ENCODE measurements around the gene CCDC60. TPM values are rescaled to one million over a fixed set of nuclear protein-coding genes. Genes with fewer than 3 reads are reported as not detected.

Gene CCDC60
- total RNA-seq, 4 donors from 2014 or later, result not detected

GRCh38 chr12:119409043-119409442 lies 74.5 kb downstream of the CCDC60 start:
- no peaks in the 10 kb centered on the region for H3K27me3 ChIP-seq
- no peaks in the 10 kb centered on the region for H3K9me3 ChIP-seq
- H3K4me3 ChIP-seq, result no peak overlapping the region
- no peaks in the 10 kb centered on the region for H3K36me3 ChIP-seq
- WGBS, result 75% methylated on average over 4 of the region's 4 CpGs
- H3K4me1 ChIP-seq, result peaks cover 11 to 54% (median 30%) of the 10 kb centered on the region in 4 donors
- intact Hi-C loops (cut with DNase I), result loop anchor here (2.0 kb wide), 1 partner anchor 80 kb away; no protein-coding TSS in a partner anchor
- DNase-seq (ENCODE audit: extremely low spot score), result no peak
- peak overlapping the region in 2 of 4 donors; percentile 38 to 45 for H3K27ac ChIP-seq (replicated peaks in 1 of 4)
- TF ChIP-seq, protein P1, sequence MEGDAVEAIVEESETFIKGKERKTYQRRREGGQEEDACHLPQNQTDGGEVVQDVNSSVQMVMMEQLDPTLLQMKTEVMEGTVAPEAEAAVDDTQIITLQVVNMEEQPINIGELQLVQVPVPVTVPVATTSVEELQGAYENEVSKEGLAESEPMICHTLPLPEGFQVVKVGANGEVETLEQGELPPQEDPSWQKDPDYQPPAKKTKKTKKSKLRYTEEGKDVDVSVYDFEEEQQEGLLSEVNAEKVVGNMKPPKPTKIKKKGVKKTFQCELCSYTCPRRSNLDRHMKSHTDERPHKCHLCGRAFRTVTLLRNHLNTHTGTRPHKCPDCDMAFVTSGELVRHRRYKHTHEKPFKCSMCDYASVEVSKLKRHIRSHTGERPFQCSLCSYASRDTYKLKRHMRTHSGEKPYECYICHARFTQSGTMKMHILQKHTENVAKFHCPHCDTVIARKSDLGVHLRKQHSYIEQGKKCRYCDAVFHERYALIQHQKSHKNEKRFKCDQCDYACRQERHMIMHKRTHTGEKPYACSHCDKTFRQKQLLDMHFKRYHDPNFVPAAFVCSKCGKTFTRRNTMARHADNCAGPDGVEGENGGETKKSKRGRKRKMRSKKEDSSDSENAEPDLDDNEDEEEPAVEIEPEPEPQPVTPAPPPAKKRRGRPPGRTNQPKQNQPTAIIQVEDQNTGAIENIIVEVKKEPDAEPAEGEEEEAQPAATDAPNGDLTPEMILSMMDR (IDR thresholded peaks at IDR 0.05), result no peak
- TF ChIP-seq POLR2A (IDR thresholded peaks at IDR 0.05; ENCODE audit: low read depth) (no peak), EP300 (IDR thresholded peaks at IDR 0.05) (no peak), POLR2AphosphoS5 (IDR thresholded peaks at IDR 0.05) (no peak)

DNA sequence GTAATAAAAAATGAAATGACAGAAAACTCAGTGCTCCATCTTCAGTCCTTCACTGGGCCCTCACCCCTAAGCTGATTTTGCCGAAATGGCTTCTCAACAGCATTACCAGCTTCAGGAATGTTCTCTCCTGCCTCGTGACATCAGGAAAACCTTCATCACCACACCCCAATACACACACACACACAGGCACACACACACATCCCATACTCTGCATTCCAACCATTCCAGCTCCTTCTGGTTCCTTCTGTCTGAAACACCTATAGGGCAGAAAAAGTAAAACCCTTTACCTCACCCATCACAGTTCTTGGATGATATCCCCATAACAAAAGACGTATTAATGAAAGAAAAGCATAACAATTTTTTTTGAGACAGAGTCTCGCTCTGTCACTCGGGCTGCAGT lies 75.9 kb downstream of the CCDC60 start:
- 63% methylated on average over 5 of the region's 5 CpGs for WGBS
- Histone ChIP-seq H3K27me3 (no peaks in the 10 kb centered on the region), H3K36me3 (no peaks in the 10 kb centered on the region), H3K27ac (replicated peaks in 1 of 4) (peak overlapping the region in 1 of 4 donors; percentile 0), H3K4me1 (peaks cover 11 to 54% (median 30%) of the 10 kb centered on the region in 4 donors), H3K4me3 (no peak overlapping the region), H3K9me3 (no peaks in the 10 kb centered on the region)
- DNase-seq (ENCODE audit: extremely low spot score), result no peak
- intact Hi-C loops (cut with DNase I), result loop anchor here (5.0 to 10.0 kb wide), 2 partner anchors 176 to 233 kb away; partner anchors contain the start of gene HSPB8
- no peak for TF ChIP-seq POLR2A (IDR thresholded peaks at IDR 0.05; ENCODE audit: low read depth)
- TF ChIP-seq, protein P1 (IDR thresholded peaks at IDR 0.05), result no peak
- TF ChIP-seq POLR2AphosphoS5 (IDR thresholded peaks at IDR 0.05), result no peak
- no peak for TF ChIP-seq EP300 (IDR thresholded peaks at IDR 0.05)

- Histone ChIP-seq H3K27ac (replicated peaks in 1 of 4) (peak overlapping the region; percentile 6 to 56 (median 22)), H3K4me3 (no peak overlapping the region), H3K4me1 (peaks cover 6 to 41% (median 30%) of the 10 kb centered on the region in 4 donors), H3K9me3 (no peaks in the 10 kb centered on the region), H3K36me3 (no peaks in the 10 kb centered on the region), H3K27me3 (no peaks in the 10 kb centered on the region)
- intact Hi-C loops (cut with DNase I), result loop anchor here (5.0 to 10.0 kb wide), 2 partner anchors 178 to 235 kb away; partner anchors contain the start of gene HSPB8
- TF ChIP-seq POLR2AphosphoS5 (IDR thresholded peaks at IDR 0.05) (no peak), POLR2A (IDR thresholded peaks at IDR 0.05; ENCODE audit: low read depth) (no peak), EP300 (IDR thresholded peaks at IDR 0.05) (no peak)
- TF ChIP-seq, protein P1 (IDR thresholded peaks at IDR 0.05), result no peak
- 27% methylated on average over 4 of the region's 4 CpGs for WGBS
- DNase-seq (ENCODE audit: extremely low spot score), result no peak
These were observed 77.8 kb downstream of the CCDC60 start for GRCh38 chr12:119412306-119412705.

GRCh38 chr12:119412811-119413794 lies 78.6 kb downstream of the CCDC60 start:
- Histone ChIP-seq H3K36me3 (no peaks in the 10 kb centered on the region), H3K27me3 (no peaks in the 10 kb centered on the region), H3K9me3 (no peaks in the 10 kb centered on the region), H3K27ac (replicated peaks in 1 of 4) (peak overlapping the region in 3 of 4 donors; percentile 20 to 56 (median 23)), H3K4me1 (peaks cover 6 to 38% (median 28%) of the 10 kb centered on the region in 4 donors), H3K4me3 (no peak overlapping the region)
- intact Hi-C loops (cut with DNase I), result loop anchor here (1.0 to 10.0 kb wide), 3 partner anchors 178 to 298 kb away; partner anchors contain the start of gene HSPB8
- peak; percentile 94 for DNase-seq (ENCODE audit: extremely low spot score)
- 41% methylated on average over 21 of the region's 21 CpGs for WGBS
- no peak for TF ChIP-seq POLR2AphosphoS5 (IDR thresholded peaks at IDR 0.05)
- TF ChIP-seq, protein P1 (IDR thresholded peaks at IDR 0.05), result peak; percentile 90 to 94 (median 93)

All from esophagus muscularis mucosa (tissue), 4 donors.